ENCODE data around the gene SRD5A1.

GRCh38 chr5:6707852-6708251 lies 74.6 kb downstream of the SRD5A1 start:
- no peak for TF ChIP-seq TP53 (CRISPR knock-in tag; IDR thresholded peaks at IDR 0.05)
- TF ChIP-seq REST (IDR thresholded peaks at IDR 0.05) = no peak
- TF ChIP-seq CTCF (IDR thresholded peaks at IDR 0.05) = no peak
- no peak for TF ChIP-seq USF2 (IDR thresholded peaks at IDR 0.05)
- no peak for TF ChIP-seq POLR2A (IDR thresholded peaks at IDR 0.05; ENCODE audit: low read length)
- TF ChIP-seq HOXA7 (CRISPR knock-in tag; IDR thresholded peaks at IDR 0.05) = no peak
- no peak for TF ChIP-seq ZC3H11A (IDR thresholded peaks at IDR 0.05)
- no peak for TF ChIP-seq MAX (IDR thresholded peaks at IDR 0.05)
- no peak for TF ChIP-seq KDM5A (IDR thresholded peaks at IDR 0.05)
- no peak for TF ChIP-seq EP300 (IDR thresholded peaks at IDR 0.05)
- TF ChIP-seq EHMT2 (IDR thresholded peaks at IDR 0.05; ENCODE audit: low read depth) = no peak

Data from A549 (cell line).